ENCODE data around the gene CAMKMT.

DNA sequence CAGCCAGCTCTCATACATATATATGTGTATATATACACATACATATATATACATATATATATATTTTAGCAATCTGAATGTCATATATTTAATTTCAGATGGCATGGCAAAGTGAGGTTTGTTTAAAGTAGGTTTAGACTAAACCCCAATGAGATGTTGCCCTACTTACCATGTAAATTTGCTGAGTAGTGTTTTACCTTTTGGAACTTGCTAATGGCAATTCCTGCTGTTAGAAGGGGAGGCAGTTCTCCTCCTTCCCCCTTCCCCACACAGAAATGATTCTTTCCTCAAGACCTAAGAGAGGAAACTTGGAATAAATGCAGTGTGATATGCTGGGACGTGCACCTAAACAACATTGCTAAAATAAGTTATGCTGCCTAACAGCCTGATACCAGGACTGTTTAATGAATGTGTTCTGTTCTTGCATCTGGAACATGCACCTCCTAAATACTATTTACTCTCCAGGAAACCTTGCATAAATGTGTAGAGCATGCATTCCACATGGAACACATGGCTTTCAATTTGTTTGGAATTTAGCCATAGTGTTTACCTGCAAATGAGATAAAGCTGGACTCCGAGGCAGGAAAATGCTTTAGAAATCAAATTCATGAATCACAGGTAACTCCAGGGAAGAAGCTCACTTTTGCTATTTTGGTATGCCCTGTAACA is 326.8 kb downstream of the CAMKMT start:
- TF ChIP-seq CTCF (IDR thresholded peaks at IDR 0.05) (no peak), EZH2 (IDR thresholded peaks at IDR 0.05; ENCODE audit: borderline replicate concordance, insufficient read depth, low read depth, low read length, poor library complexity, severe bottlenecking) (no peak)

Data from B cell (primary cell).